ENCODE measurements around the gene HS3ST3A1.

Gene HS3ST3A1

GRCh38 chr17:13583996-13584700 is 17.6 kb downstream of the HS3ST3A1 start:
- DNase-seq (ENCODE audit: low spot score), result no peak
- TF ChIP-seq CTCF (IDR thresholded peaks at IDR 0.05; ENCODE audit: extremely low read depth, missing control alignments), result no peak

GRCh38 chr17:13582776-13583547 is 18.8 kb downstream of the HS3ST3A1 start:
- no peak for DNase-seq (ENCODE audit: low spot score)
- TF ChIP-seq CTCF (IDR thresholded peaks at IDR 0.05; ENCODE audit: extremely low read depth, missing control alignments), result no peak

GRCh38 chr17:13581925-13582324 is 19.8 kb downstream of the HS3ST3A1 start:
- DNase-seq (ENCODE audit: low spot score), result no peak
- TF ChIP-seq CTCF (IDR thresholded peaks at IDR 0.05; ENCODE audit: extremely low read depth, missing control alignments), result no peak

- TF ChIP-seq CTCF (IDR thresholded peaks at IDR 0.05; ENCODE audit: extremely low read depth, missing control alignments), result no peak
- DNase-seq (ENCODE audit: low spot score), result no peak
Measured at GRCh38 chr17:13580790-13581189, 20.9 kb downstream of the HS3ST3A1 start.

GRCh38 chr17:13576661-13577526 is 24.8 kb downstream of the HS3ST3A1 start:
- no peak for DNase-seq (ENCODE audit: low spot score)
- no peak for TF ChIP-seq CTCF (IDR thresholded peaks at IDR 0.05; ENCODE audit: extremely low read depth, missing control alignments)

- TF ChIP-seq CTCF (IDR thresholded peaks at IDR 0.05; ENCODE audit: extremely low read depth, missing control alignments), result no peak
- DNase-seq (ENCODE audit: low spot score), result no peak
Measured at GRCh38 chr17:13575922-13576419, 25.8 kb downstream of the HS3ST3A1 start.

Measured in GM20000 (cell line).